Stomach (tissue), 4 donors: ENCODE measurements around the gene IL23A.

ENCODE experiments used
- POLR2A ChIP-seq, 4 donors: fragments of 450-650 bp; IDR thresholded peaks; one replicate each; pipeline ENCODE4 v1.6.1; 2016; ENCODE audit warnings: antibody characterized with exemption in 4 of 4, control low read depth in 2 of 4, mild to moderate bottlenecking in 1 of 4, moderate library complexity in 1 of 4
- TF ChIP-seq, protein P1 (sequence below), 7 experiments: fragments of 450-650 bp in 4 of 7; fragments of 200-600 bp in 3 of 7; sonication (generic) in 3 of 7; IDR thresholded peaks; one replicate each; pipeline ENCODE4 v1.5.1; 2016 to 2019; ENCODE audit warnings: antibody characterized with exemption in 7 of 7, control low read depth in 2 of 7, mild to moderate bottlenecking in 1 of 7

DNA sequence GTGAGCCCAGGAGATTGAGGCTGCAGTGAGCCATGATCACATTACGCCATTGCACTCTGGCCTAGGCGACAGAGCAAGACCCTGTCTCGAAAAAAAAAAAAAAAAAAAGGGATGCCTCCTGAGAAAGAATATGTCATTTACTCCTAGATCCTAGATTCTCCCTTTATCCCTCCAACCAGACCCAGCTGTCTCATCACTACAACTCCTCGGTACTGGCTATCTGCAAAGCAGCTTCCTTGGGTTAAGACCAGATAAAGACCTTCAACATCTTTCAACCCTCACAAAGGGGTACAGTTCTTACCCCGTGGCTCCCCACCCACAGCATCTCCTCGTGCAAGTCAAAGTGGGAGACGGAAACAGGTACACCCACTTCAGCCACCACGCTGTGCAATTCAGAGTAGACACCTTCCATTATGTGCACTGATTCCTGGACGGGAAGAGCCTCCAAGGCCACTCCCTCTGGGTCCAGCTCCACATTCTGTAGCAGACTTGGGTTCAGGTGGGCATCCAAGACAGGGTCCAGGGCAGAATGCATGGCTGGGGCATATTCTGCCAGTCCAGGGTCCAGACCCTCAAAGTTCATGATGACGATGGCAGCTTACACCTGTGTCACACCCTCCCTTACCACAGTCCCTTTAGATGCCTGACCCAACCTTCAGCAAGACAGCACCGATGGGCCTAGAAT, 6.0 kb upstream of the IL23A start:
- TF ChIP-seq, protein P1, sequence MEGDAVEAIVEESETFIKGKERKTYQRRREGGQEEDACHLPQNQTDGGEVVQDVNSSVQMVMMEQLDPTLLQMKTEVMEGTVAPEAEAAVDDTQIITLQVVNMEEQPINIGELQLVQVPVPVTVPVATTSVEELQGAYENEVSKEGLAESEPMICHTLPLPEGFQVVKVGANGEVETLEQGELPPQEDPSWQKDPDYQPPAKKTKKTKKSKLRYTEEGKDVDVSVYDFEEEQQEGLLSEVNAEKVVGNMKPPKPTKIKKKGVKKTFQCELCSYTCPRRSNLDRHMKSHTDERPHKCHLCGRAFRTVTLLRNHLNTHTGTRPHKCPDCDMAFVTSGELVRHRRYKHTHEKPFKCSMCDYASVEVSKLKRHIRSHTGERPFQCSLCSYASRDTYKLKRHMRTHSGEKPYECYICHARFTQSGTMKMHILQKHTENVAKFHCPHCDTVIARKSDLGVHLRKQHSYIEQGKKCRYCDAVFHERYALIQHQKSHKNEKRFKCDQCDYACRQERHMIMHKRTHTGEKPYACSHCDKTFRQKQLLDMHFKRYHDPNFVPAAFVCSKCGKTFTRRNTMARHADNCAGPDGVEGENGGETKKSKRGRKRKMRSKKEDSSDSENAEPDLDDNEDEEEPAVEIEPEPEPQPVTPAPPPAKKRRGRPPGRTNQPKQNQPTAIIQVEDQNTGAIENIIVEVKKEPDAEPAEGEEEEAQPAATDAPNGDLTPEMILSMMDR (IDR thresholded peaks at IDR 0.05), result no peak
- TF ChIP-seq POLR2A (IDR thresholded peaks at IDR 0.05), result no peak
